Activated T-helper 1 cell treated with Interleukin-2 at 50 U/mL for 16 hours (primary cell): ENCODE data around the gene ENOX1.
"Not testable (repeated sequence)": the region's sequence is repeated elsewhere in the genome, so short reads cannot be mapped to it uniquely, and the experiment has no call there.

Experiments used
- DNase-seq: peaks from one replicate; pipeline ENCODE4 v3.0.0-alpha.2; 2020; ENCODE audit warnings: low read depth

ENOX1 gene

GRCh38 chr13:43786766-43787517 is at the start of gene ENOX1:
Gene ENOX1, minus strand, starts transcription at chr13:43786972.
- no peak for DNase-seq

- DNase-seq, result no peak
These were observed 48.9 kb upstream of the ENOX1 start for GRCh38 chr13:43835701-43836100.

GRCh38 chr13:43831088-43831487 is 44.3 kb upstream of the ENOX1 start:
- DNase-seq, result no peak

GRCh38 chr13:43830497-43830881 is 43.7 kb upstream of the ENOX1 start:
- DNase-seq, result no peak

GRCh38 chr13:43824656-43825055 is 37.9 kb upstream of the ENOX1 start:
- not testable (repeated sequence) for DNase-seq

GRCh38 chr13:43822969-43823368 is 36.2 kb upstream of the ENOX1 start:
- DNase-seq, result no peak

GRCh38 chr13:43816401-43816889 is 29.7 kb upstream of the ENOX1 start:
- DNase-seq, result no peak

GRCh38 chr13:43815204-43815603 is 28.4 kb upstream of the ENOX1 start:
- no peak for DNase-seq

GRCh38 chr13:43808676-43809075 is 21.9 kb upstream of the ENOX1 start:
- DNase-seq, result no peak

- no peak for DNase-seq
These were observed 18.9 kb upstream of the ENOX1 start for GRCh38 chr13:43805681-43806128.

- no peak for DNase-seq
These were observed 18.3 kb upstream of the ENOX1 start for GRCh38 chr13:43805071-43805468.

- no peak for DNase-seq
These were observed 17.8 kb upstream of the ENOX1 start for GRCh38 chr13:43804461-43805070.

GRCh38 chr13:43802511-43802910 is 15.7 kb upstream of the ENOX1 start:
- no peak for DNase-seq

GRCh38 chr13:43800828-43801227 is 14.1 kb upstream of the ENOX1 start:
- DNase-seq, result no peak

- no peak for DNase-seq
These were observed 12.4 kb upstream of the ENOX1 start for GRCh38 chr13:43799191-43799590.

- no peak for DNase-seq
These were observed 11.1 kb upstream of the ENOX1 start for GRCh38 chr13:43797869-43798268.

GRCh38 chr13:43797159-43797558 is 10.4 kb upstream of the ENOX1 start:
- DNase-seq, result no peak

- no peak for DNase-seq
These were observed 7.6 kb upstream of the ENOX1 start for GRCh38 chr13:43794416-43794815.

GRCh38 chr13:43792076-43792881 is 5.5 kb upstream of the ENOX1 start:
- no peak for DNase-seq

GRCh38 chr13:43787997-43788396 is 1.2 kb upstream of the ENOX1 start:
- no peak for DNase-seq

GRCh38 chr13:43787518-43787891 is 733 bp upstream of the ENOX1 start:
- no peak for DNase-seq

- DNase-seq, result no peak
These were observed 353 bp downstream of the ENOX1 start for GRCh38 chr13:43786472-43786765.
